Liver (tissue), 9 donors: Measurements from ENCODE around the gene SP2. TPM values are rescaled to one million over a fixed set of nuclear protein-coding genes. Genes with fewer than 3 reads are reported as not detected.
A peak's percentile ranks its signal among the peaks of the same experiment; 100 is the strongest.

ENCODE experiments used
- DNase-seq: peaks from one replicate; pipeline ENCODE4 v3.0.0-alpha.2; 2017; ENCODE audit warnings: low spot score
- H3K27ac ChIP-seq, 2 donors: one replicate each; pipeline ENCODE4 v1.7.0; 2013; ENCODE audit warnings: inconsistent platforms in 2 of 2, low read length in 2 of 2, control low read depth in 1 of 2, low read depth in 1 of 2, mild to moderate bottlenecking in 1 of 2
- H3K27me3 ChIP-seq, 4 donors: one replicate each; pipeline versions ENCODE4 v1.6.1 to v1.7.0; 2013; ENCODE audit warnings: low read length in 3 of 4, inconsistent platforms in 1 of 4, mild to moderate bottlenecking in 1 of 4, moderate library complexity in 1 of 4; ENCODE audit not compliant: control insufficient read depth in 4 of 4, insufficient read depth in 4 of 4
- H3K36me3 ChIP-seq, 4 donors: one replicate each; pipeline versions ENCODE4 v1.6.1 to v1.7.0; 2013; ENCODE audit warnings: low read length in 3 of 4, mild to moderate bottlenecking in 3 of 4, low read depth in 1 of 4, moderate library complexity in 1 of 4; ENCODE audit not compliant: control insufficient read depth in 4 of 4, insufficient read depth in 3 of 4
- H3K4me1 ChIP-seq, 4 donors: one replicate each; pipeline versions ENCODE4 v1.6.1 to v1.7.0; 2013; ENCODE audit warnings: low read length in 3 of 4, mild to moderate bottlenecking in 3 of 4, moderate library complexity in 1 of 4; ENCODE audit not compliant: control insufficient read depth in 4 of 4, insufficient read depth in 4 of 4
- H3K4me3 ChIP-seq, 3 donors: one replicate each; pipeline versions ENCODE4 v1.6.1 to v1.7.0; 2013; ENCODE audit warnings: low read length in 3 of 3, control low read depth in 1 of 3, low read depth in 1 of 3, mild to moderate bottlenecking in 1 of 3
- H3K9ac ChIP-seq, 2 donors: one replicate each; pipeline ENCODE4 v1.7.0; 2013; ENCODE audit warnings: low read length in 2 of 2, mild to moderate bottlenecking in 2 of 2, moderate library complexity in 2 of 2, control low read depth in 1 of 2, low read depth in 1 of 2
- H3K9me3 ChIP-seq, 4 donors: one replicate each; pipeline versions ENCODE4 v1.6.1 to v1.7.0; 2013; ENCODE audit warnings: low read length in 3 of 4; ENCODE audit not compliant: control insufficient read depth in 4 of 4
- ATF3 ChIP-seq: IDR thresholded peaks from 2 replicates; pipeline ENCODE4 v1.6.1; 2016; ENCODE audit warnings: antibody characterized with exemption
- CTCF ChIP-seq: fragments of 150-350 bp; IDR thresholded peaks from 2 replicates; pipeline ENCODE4 v1.5.1; 2017; ENCODE audit warnings: improper control_type of control experiment, low read depth, low read length; ENCODE audit not compliant: missing input control
- EGR1 ChIP-seq, 2 donors: IDR thresholded peaks; 2 replicates each; pipeline ENCODE4 v1.6.1; 2016 to 2018; ENCODE audit warnings: antibody characterized with exemption in 2 of 2, low read depth in 2 of 2
- FOXA1 ChIP-seq: IDR thresholded peaks from 2 replicates; pipeline ENCODE4 v1.6.1; 2016; ENCODE audit warnings: antibody characterized with exemption
- FOXA2 ChIP-seq: IDR thresholded peaks from 2 replicates; pipeline ENCODE4 v1.6.1; 2016; ENCODE audit warnings: antibody characterized with exemption
- GABPA ChIP-seq, 2 donors: IDR thresholded peaks in 1 of 2; conservative IDR thresholded peaks in 1 of 2; 2 replicates each; pipeline ENCODE4 v1.6.1; 2016; ENCODE audit warnings: antibody characterized with exemption in 2 of 2, mild to moderate bottlenecking in 1 of 2, moderate library complexity in 1 of 2
- HNF4G ChIP-seq: IDR thresholded peaks from 2 replicates; pipeline ENCODE4 v1.6.1; 2016; ENCODE audit warnings: antibody characterized with exemption
- JUND ChIP-seq, 2 donors: IDR thresholded peaks; 2 replicates each; pipeline ENCODE4 v1.6.1; 2016; ENCODE audit warnings: antibody characterized with exemption in 2 of 2
- NR2F2 ChIP-seq: IDR thresholded peaks from 2 replicates; pipeline ENCODE4 v1.6.1; 2016; ENCODE audit warnings: antibody characterized with exemption
- RAD21 ChIP-seq, 2 donors: IDR thresholded peaks; 2 replicates each; pipeline ENCODE4 v1.6.1; 2016; ENCODE audit warnings: antibody characterized with exemption in 2 of 2, mild to moderate bottlenecking in 2 of 2
- REST ChIP-seq: IDR thresholded peaks from 2 replicates; pipeline ENCODE4 v1.6.1; 2016; ENCODE audit warnings: antibody characterized with exemption, mild to moderate bottlenecking
- RXRA ChIP-seq, 2 donors: IDR thresholded peaks; 2 replicates each; pipeline ENCODE4 v1.6.1; 2017 to 2018; ENCODE audit warnings: antibody characterized with exemption in 2 of 2, mild to moderate bottlenecking in 1 of 2
- SP1 ChIP-seq: IDR thresholded peaks from 2 replicates; pipeline ENCODE4 v1.6.1; 2018; ENCODE audit warnings: antibody characterized with exemption, mild to moderate bottlenecking
- TAF1 ChIP-seq: conservative IDR thresholded peaks from 2 replicates; pipeline ENCODE4 v1.6.1; 2016; ENCODE audit warnings: antibody characterized with exemption, mild to moderate bottlenecking
- YY1 ChIP-seq: IDR thresholded peaks from 2 replicates; pipeline ENCODE4 v1.6.1; 2016; ENCODE audit warnings: antibody characterized with exemption, mild to moderate bottlenecking
- ZBTB33 ChIP-seq: IDR thresholded peaks from 2 replicates; pipeline ENCODE4 v1.6.1; 2016; ENCODE audit warnings: antibody characterized with exemption
- WGBS: extraction: QIAGEN DNeasy Blood & Tissue Kit; methylation state at CpG from one replicate; pipeline ENCODE4 v1.1.7; 2013; 5-methylcytosine and 5-hydroxymethylcytosine counted together
- polyA plus RNA-seq, 2 donors: library from polyadenylated mRNA; stranded (reverse) in 1 of 2; unstranded in 1 of 2; fragments of 200-250 nt in 1 of 2; fragments of >200 nt in 1 of 2; fragmentation: Nextera tagmentation in 1 of 2; extraction: Ambion mirVana in 1 of 2; gene quantifications; one replicate each; pipeline versions ENCODE4 v1.2.1 to v1.2.3, GENCODE V29; 2013 to 2015
- total RNA-seq, 2 donors: library from RNA; depleted of rRNA; stranded (reverse); fragments of >200 nt; gene quantifications; one replicate each; pipeline ENCODE4 v1.2.3, GENCODE V29; 2014
- donor health status: healthy.
- donor health status: healthy.
- donor health status: healthy.
- donor health status: healthy.
- donor health status: healthy.

SP2 gene
- total and polyA plus RNA-seq, 4 donors, result 2.2 to 5.7 (median 3.8) TPM

GRCh38 chr17:47850692-47851573, 45.1 kb upstream of the SP2 start, which contains the start of gene SP6:
Gene SP6 (minus strand): TSS chr17:47851163. CDS start chr17:47848429, 2,734 bp downstream.
- Histone ChIP-seq H3K36me3 (no peaks in the 10 kb centered on the region), H3K9ac (no peak within 1 kb of the TSS), H3K27me3 (peaks cover 0 to 23% (median 12%) of the 10 kb centered on the region in 4 donors), H3K27ac (no peak within 1 kb of the TSS), H3K9me3 (no peaks in the 10 kb centered on the region), H3K4me1 (peaks cover 3 to 17% (median 11%) of the 10 kb centered on the region in 4 donors), H3K4me3 (peak within 1 kb of the TSS in 1 of 3 donors; percentile 13)
- WGBS, result 8% methylated on average over 71 of the region's 71 CpGs
- peak; percentile 56 for DNase-seq
- TF ChIP-seq ATF3, result no peak
- no peak for TF ChIP-seq FOXA1
- TF ChIP-seq EGR1 (IDR thresholded peaks at IDR 0.05; ENCODE audit: low read depth in 2 of 2), result no peak
- no peak for TF ChIP-seq YY1
- TF ChIP-seq RAD21 (IDR thresholded peaks at IDR 0.05), result peak in 1 of 2 donors; percentile 48
- TF ChIP-seq NR2F2, result no peak
- TF ChIP-seq TAF1, result no peak
- TF ChIP-seq CTCF, result peak; percentile 15

GRCh38 chr17:47851764-47852112, 44.3 kb upstream of the SP2 start:
- WGBS, result 36% methylated on average over 11 of the region's 11 CpGs
- Histone ChIP-seq H3K4me1 (peaks cover 3 to 17% (median 11%) of the 10 kb centered on the region in 4 donors), H3K27me3 (peaks cover 0 to 23% (median 12%) of the 10 kb centered on the region in 4 donors), H3K27ac (no peak overlapping the region), H3K9ac (no peak overlapping the region), H3K36me3 (no peaks in the 10 kb centered on the region), H3K4me3 (no peak overlapping the region), H3K9me3 (no peaks in the 10 kb centered on the region)
- DNase-seq, result no peak
- TF ChIP-seq YY1 (no peak), RXRA (IDR thresholded peaks at IDR 0.05) (no peak), GABPA (IDR thresholded peaks at IDR 0.05 in 1 of 2, conservative IDR thresholded peaks at IDR 0.05 in 1 of 2) (no peak), EGR1 (IDR thresholded peaks at IDR 0.05; ENCODE audit: low read depth in 2 of 2) (no peak), ATF3 (no peak), NR2F2 (no peak), CTCF (no peak), RAD21 (IDR thresholded peaks at IDR 0.05) (no peak), TAF1 (no peak), SP1 (no peak), REST (no peak), ZBTB33 (no peak), JUND (IDR thresholded peaks at IDR 0.05) (no peak), FOXA2 (no peak), FOXA1 (no peak), HNF4G (no peak)
